GM23338 (cell line): ENCODE data around the gene TMEM185B.

ENCODE experiments used
- CREB1 ChIP-seq: fragments of 250-450 bp; sonication (Bioruptor Pico); IDR thresholded peaks from 2 replicates; pipeline ENCODE4 v1.5.0; 2020; ENCODE audit warnings: low read depth, mild to moderate bottlenecking, moderate library complexity
- CTCF ChIP-seq, 2 experiments: fragments of 200-600 bp in 1 of 2; sonication (generic) in 1 of 2; conservative IDR thresholded peaks; 2 replicates each; pipeline versions ENCODE4 v1.5.1 to v1.6.1; 2016 to 2017; ENCODE audit warnings: antibody characterized with exemption in 2 of 2, low read depth in 2 of 2, mild to moderate bottlenecking in 2 of 2, moderate library complexity in 1 of 2
- ETS1 ChIP-seq: IDR thresholded peaks from 2 replicates; pipeline ENCODE4 v1.6.1; 2016; ENCODE audit warnings: antibody characterized with exemption
- EZH2 ChIP-seq: fragments of 200-600 bp; sonication (generic); IDR thresholded peaks from one replicate; pipeline ENCODE4 v1.8.0; 2017; ENCODE audit warnings: antibody characterized with exemption, mild to moderate bottlenecking, low read depth; ENCODE audit not compliant: unreplicated experiment
- EZH2phosphoT487 ChIP-seq: fragments of 200-600 bp; sonication (generic); IDR thresholded peaks from one replicate; pipeline ENCODE4 v1.8.1; 2018; ENCODE audit warnings: antibody characterized with exemption; ENCODE audit not compliant: unreplicated experiment
- POLR2AphosphoS5 ChIP-seq: IDR thresholded peaks from 2 replicates; pipeline ENCODE4 v1.6.1; 2016; ENCODE audit warnings: antibody characterized with exemption, low read depth
- REST ChIP-seq: IDR thresholded peaks from one replicate; pipeline ENCODE4 v1.6.1; 2018; ENCODE audit warnings: antibody characterized with exemption; ENCODE audit not compliant: unreplicated experiment
- STAT1 ChIP-seq: IDR thresholded peaks from one replicate; pipeline ENCODE4 v1.6.1; 2016; ENCODE audit warnings: antibody characterized with exemption; ENCODE audit not compliant: unreplicated experiment
- ZNF331 ChIP-seq: fragments of 250-450 bp; sonication (Bioruptor Pico); IDR thresholded peaks from 2 replicates; pipeline ENCODE4 v1.5.0; 2020; ENCODE audit warnings: low read depth, mild to moderate bottlenecking, moderate library complexity

- TF ChIP-seq POLR2AphosphoS5, result no peak
- TF ChIP-seq CTCF (conservative IDR thresholded peaks at IDR 0.05; ENCODE audit: low read depth in 2 of 2), result no peak
- TF ChIP-seq CREB1 (CRISPR knock-in tag), result no peak
- no peak for TF ChIP-seq REST
- TF ChIP-seq EZH2phosphoT487, result no peak
- no peak for TF ChIP-seq EZH2
- no peak for TF ChIP-seq ETS1
- no peak for TF ChIP-seq STAT1
- TF ChIP-seq ZNF331 (CRISPR knock-in tag), result no peak
Measured at GRCh38 chr2:120224256-120224655, 1.1 kb upstream of the TMEM185B start.
